ENCODE results near the gene CCM2. TPM values are rescaled to one million over a fixed set of nuclear protein-coding genes. Genes with fewer than 3 reads are reported as not detected.
"Not testable (repeated sequence)": the region's sequence is repeated elsewhere in the genome, so short reads cannot be mapped to it uniquely, and the experiment has no call there.

Gene CCM2
- total and polyA plus RNA-seq, 8 donors, result 1.8 to 39.0 (median 26.6) TPM

- TF ChIP-seq POLR2AphosphoS5 (IDR thresholded peaks at IDR 0.05), result no peak
- TF ChIP-seq, protein P1, sequence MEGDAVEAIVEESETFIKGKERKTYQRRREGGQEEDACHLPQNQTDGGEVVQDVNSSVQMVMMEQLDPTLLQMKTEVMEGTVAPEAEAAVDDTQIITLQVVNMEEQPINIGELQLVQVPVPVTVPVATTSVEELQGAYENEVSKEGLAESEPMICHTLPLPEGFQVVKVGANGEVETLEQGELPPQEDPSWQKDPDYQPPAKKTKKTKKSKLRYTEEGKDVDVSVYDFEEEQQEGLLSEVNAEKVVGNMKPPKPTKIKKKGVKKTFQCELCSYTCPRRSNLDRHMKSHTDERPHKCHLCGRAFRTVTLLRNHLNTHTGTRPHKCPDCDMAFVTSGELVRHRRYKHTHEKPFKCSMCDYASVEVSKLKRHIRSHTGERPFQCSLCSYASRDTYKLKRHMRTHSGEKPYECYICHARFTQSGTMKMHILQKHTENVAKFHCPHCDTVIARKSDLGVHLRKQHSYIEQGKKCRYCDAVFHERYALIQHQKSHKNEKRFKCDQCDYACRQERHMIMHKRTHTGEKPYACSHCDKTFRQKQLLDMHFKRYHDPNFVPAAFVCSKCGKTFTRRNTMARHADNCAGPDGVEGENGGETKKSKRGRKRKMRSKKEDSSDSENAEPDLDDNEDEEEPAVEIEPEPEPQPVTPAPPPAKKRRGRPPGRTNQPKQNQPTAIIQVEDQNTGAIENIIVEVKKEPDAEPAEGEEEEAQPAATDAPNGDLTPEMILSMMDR (IDR thresholded peaks at IDR 0.05), result no peak
- TF ChIP-seq EP300 (IDR thresholded peaks at IDR 0.05), result no peak
- no peak for TF ChIP-seq POLR2A (IDR thresholded peaks at IDR 0.05)
- intact Hi-C loops (cut with DNase I; ENCODE audit: low total_unique reads), result no loop called here
- Histone ChIP-seq H3K27ac (no peak overlapping the region), H3K27me3 (no peaks in the 10 kb centered on the region), H3K9me3 (no peaks in the 10 kb centered on the region), H3K4me1 (peaks cover 19 to 38% (median 30%) of the 10 kb centered on the region in 4 donors), H3K4me3 (no peak overlapping the region), H3K36me3 (peaks cover 9 to 17% (median 16%) of the 10 kb centered on the region in 4 donors)
- no peak for DNase-seq
- WGBS, 5 donors, result 81 to 96% (median 84%) methylated on average over 4 of the region's 4 CpGs
Measured at GRCh38 chr7:44988701-44989100, 11.3 kb upstream of the CCM2 start.

- H3K27me3 ChIP-seq, result no peaks in the 10 kb centered on the region
Measured at GRCh38 chr7:44989132-44989531, 10.9 kb upstream of the CCM2 start.

GRCh38 chr7:44990109-44991023 lies 9.6 kb upstream of the CCM2 start:
- no peak for TF ChIP-seq EP300 (IDR thresholded peaks at IDR 0.05)
- TF ChIP-seq, protein P1 (IDR thresholded peaks at IDR 0.05), result no peak
- TF ChIP-seq POLR2AphosphoS5 (IDR thresholded peaks at IDR 0.05), result no peak
- TF ChIP-seq POLR2A (IDR thresholded peaks at IDR 0.05), result no peak
- Histone ChIP-seq H3K27me3 (no peaks in the 10 kb centered on the region), H3K4me1 (peaks cover 10 to 21% (median 15%) of the 10 kb centered on the region in 4 donors), H3K4me3 (no peak overlapping the region), H3K9me3 (no peaks in the 10 kb centered on the region), H3K27ac (peak overlapping the region in 1 of 5 donors; percentile 53), H3K36me3 (peaks cover 0 to 4% (median under 1%) of the 10 kb centered on the region in 4 donors)
- 59 to 69% (median 60%) methylated on average over 9 of the region's 9 CpGs for WGBS, 5 donors
- intact Hi-C loops (cut with DNase I; ENCODE audit: low total_unique reads), result no loop called here
- DNase-seq, result peak in 1 of 2 donors; percentile 27

More at GRCh38 chr7:44989132-44989531, 10.9 kb upstream of the CCM2 start:
- Histone ChIP-seq H3K9me3 (no peaks in the 10 kb centered on the region), H3K27ac (no peak overlapping the region), H3K36me3 (peaks cover 5 to 13% (median 11%) of the 10 kb centered on the region in 4 donors), H3K4me3 (no peak overlapping the region), H3K4me1 (peaks cover 19 to 34% (median 27%) of the 10 kb centered on the region in 4 donors)
- WGBS, 5 donors, result 90 to 97% (median 95%) methylated on average over 3 of the region's 3 CpGs
- TF ChIP-seq, protein P1 (IDR thresholded peaks at IDR 0.05), result no peak
- TF ChIP-seq POLR2AphosphoS5 (IDR thresholded peaks at IDR 0.05) (no peak), POLR2A (IDR thresholded peaks at IDR 0.05) (no peak), EP300 (IDR thresholded peaks at IDR 0.05) (no peak)
- intact Hi-C loops (cut with DNase I; ENCODE audit: low total_unique reads), result no loop called here
- DNase-seq, result no peak

DNA sequence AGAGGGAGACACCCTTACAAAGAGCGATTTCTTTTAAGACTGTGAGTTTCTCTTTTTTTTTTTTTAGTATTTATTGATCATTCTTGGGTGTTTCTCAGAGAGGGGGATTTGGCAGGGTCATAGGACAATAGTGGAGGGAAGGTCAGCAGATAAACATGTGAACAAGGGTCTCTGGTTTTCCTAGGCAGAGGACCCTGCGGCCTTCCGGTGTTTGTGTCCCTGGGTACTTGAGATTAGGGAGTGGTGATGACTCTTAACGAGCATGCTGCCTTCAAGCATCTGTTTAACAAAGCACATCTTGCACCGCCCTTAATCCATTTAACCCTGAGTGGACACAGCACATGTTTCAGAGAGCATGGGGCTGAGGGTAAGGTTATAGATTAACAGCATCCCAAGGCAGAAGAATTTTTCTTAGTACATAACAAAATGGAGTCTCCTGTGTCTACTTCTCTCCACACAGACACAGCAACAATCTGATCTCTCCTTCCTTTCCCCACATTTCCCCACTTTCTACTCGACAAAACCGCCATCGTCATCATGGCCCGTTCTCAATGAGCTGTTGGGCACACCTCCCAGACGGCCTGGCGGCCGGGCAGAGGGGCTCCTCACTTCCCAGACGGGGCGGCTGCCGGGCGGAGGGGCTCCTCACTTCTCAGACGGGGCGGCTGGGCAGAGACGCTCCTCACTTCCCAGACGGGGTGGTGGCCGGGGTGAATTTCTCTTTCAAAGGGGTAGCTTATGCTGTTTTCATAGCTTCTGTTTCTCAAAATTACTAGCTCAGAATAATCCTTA lies 7.8 kb upstream of the CCM2 start:
- 83 to 89% (median 86%) methylated on average over 17 to 21 of the region's 21 CpGs for WGBS, 5 donors
- H3K9me3 ChIP-seq; H3K4me3 ChIP-seq; DNase-seq; H3K36me3 ChIP-seq; H3K27me3 ChIP-seq; H3K27ac ChIP-seq; intact Hi-C loops (cut with DNase I; ENCODE audit: low total_unique reads); H3K4me1 ChIP-seq: not testable (repeated sequence)
